Hematopoietic multipotent progenitor cell (in vitro differentiated cells): Measurements from ENCODE around the gene HSP90AB1. TPM values are rescaled to one million over a fixed set of nuclear protein-coding genes. Genes with fewer than 3 reads are reported as not detected.

Source experiments
- DNase-seq, 3 donors: peaks; one replicate each; pipeline ENCODE4 v3.0.0-alpha.2; 2011 to 2015; ENCODE audit warnings: low read depth in 2 of 3, low spot score in 2 of 3
- total RNA-seq: library from RNA; depleted of rRNA; stranded (reverse); fragments of >200 nt; gene quantifications from one replicate; pipeline ENCODE4 v1.2.3, GENCODE V29; 2012

Gene HSP90AB1
- total RNA-seq, 1 donor, result 770 TPM

DNA sequence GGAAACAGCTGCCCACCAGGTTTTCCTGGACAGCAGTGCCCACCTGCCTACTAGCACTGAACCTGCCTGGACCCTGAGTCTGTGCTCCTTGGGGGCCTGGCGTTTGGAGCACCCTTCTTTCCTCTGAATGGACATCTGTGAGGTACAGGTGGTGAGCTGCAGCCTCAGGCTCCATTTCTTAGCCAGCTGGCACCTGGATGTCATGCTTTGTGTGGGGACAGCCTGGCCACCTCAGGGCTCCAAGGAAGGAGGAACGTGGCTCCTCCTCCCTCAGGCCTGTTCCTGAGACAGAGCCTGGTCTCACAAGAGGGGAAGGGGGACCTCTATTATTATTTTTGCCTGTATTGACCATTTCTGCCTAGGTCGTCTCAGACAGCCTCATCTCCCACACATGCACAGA lies 31.4 kb downstream of the HSP90AB1 start:
- no peak for DNase-seq

GRCh38 chr6:44278774-44279697 lies 32.1 kb downstream of the HSP90AB1 start:
- DNase-seq, result no peak

GRCh38 chr6:44284121-44284520 lies 37.2 kb downstream of the HSP90AB1 start:
- no peak for DNase-seq

- no peak for DNase-seq
Measured at GRCh38 chr6:44284867-44285266, 38.0 kb downstream of the HSP90AB1 start.

DNA sequence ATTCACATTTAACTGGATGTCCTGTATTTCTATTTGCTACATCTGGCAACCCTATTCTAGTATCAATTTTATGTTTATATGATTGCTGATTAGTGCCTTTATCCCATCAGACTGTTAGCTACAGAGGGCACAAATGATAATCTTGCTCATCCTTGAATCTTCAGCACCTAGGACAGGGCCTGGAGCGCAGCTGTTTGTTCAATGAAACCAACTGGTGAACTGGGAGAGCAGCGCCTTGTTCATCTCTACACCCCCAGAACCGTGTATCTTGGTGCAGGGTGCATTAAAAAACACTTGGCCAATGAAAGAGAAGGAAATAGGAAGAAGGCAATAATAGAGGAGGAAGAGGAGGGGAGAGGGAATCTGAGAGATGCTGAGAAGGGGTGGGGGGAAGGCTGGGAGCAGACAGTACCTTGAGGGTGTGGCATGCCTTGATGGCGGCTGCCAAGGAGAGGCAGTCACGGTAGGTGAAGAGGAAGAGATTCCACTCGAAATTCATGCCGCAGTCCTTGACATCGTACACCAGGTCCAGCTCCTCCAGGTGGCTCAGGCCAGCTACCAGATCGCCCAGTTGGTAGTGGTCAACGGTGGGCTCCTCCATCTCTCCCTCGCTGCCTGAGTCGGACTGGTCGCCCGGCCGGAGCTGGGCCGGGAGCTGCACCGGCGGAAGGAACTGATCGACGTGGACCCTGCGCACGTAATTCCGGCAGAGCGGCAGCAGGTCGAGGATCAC lies 38.8 kb downstream of the HSP90AB1 start:
- peak in 1 of 3 donors; percentile 34 for DNase-seq

DNA sequence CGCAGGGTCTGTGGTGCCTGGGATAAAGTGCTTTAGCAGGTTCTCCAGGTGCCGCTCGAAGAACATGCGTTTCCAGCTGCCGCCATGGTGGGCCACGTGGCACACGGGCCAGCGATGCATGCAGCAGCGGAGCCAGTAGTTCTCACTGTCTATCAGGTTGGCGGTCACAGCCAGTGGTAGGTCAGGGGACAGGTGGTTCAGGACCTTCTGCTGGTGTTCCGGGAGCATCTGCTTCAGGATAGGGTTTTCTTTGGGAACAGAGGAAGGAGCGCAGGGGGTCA lies 39.3 kb downstream of the HSP90AB1 start:
- no peak for DNase-seq

DNA sequence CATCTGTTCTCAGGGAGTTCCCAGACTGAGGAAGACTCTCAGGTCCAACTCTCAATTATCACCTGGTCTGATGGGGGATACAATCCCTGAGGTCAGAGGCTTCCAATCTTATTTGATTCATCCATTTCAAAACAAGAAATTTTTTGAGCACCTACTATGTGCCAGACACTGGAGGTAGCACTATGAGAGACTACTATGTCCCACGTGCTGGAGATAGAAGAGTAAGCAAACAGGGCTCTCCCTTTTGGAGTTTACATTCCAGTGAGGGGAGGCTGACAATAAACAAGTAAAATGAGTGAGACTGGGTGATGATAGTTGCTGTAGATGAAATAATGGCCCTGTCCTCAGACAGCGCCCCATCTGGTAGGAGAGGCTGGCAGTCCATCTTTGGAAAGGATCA lies 39.8 kb downstream of the HSP90AB1 start:
- no peak for DNase-seq

- DNase-seq, result no peak
Measured at GRCh38 chr6:44289726-44290260, 42.9 kb downstream of the HSP90AB1 start.

GRCh38 chr6:44291841-44292240 lies 44.9 kb downstream of the HSP90AB1 start:
- no peak for DNase-seq

DNA sequence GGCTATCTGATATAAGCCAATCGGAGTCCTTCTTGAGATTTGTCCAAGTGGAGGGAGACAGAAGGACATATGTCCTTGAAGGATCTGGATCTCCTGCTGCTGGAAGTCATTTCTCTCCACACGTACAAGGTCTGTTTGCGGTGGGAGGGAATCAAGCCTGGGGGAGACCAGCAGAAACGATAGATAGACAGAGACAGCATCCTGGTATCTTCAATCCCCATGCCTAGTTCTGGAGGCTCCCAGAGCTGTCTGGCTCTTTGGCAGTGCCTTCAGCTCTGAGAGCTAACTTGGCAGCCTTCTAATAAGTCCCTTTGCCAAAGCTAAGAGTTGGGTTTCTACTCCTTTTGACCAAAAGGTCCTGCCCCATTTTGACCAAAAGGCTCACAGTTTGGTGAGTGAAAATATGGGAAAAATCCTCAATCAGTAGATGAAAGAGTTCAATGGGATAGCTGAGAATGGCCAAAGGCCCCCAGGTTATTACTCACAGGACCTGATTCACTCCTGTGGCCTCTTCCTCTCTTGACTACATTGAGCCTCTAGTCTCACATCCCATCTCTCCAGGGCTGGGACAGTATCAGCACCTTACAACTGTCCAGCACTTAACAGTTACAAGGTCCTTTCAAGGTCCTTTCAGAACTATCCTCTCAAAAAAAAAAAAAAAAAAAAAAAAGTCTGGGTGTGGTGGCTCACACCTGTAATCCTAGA lies 45.9 kb downstream of the HSP90AB1 start:
- DNase-seq, result no peak

GRCh38 chr6:44294832-44295791 lies 48.2 kb downstream of the HSP90AB1 start:
- no peak for DNase-seq

- DNase-seq, result peak in 2 of 3 donors; percentile 37 to 53
Measured at GRCh38 chr6:44297063-44298038, 50.5 kb downstream of the HSP90AB1 start.

DNA sequence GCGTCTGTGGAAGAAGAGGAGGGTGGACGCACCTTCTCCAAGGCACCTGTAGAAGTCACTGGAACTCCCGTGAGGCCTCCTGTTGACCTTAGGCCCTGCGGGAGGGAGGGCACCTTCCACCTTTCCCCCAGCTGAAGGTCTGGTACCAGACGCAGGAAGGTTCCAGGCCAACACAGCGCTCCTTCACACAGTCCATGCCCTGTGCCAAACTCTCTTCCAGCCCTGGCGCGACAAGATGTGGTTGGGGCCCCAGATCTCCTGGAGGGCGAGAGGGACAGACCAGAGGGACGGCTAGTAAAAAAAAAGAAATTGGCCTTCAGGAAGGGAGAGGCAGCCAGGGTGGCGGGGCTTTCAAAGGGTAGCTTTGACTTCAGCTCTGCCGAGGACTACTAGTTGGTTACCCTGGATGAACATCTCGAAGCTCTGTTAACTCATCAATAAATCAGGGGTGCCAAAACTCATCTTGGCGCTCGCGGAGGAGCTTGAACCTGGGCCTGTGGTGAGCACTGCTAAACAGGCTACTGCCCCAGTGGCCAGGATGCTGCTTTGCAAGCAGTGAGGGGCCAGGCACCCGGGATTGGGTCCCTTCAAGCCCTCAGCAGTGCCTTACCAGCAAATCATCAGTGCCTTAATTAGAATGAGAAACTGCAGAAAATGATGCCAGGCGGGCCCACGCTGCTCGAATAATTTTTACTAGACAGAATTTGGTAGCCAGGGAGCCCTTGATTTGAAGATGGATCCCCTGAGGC lies 51.3 kb downstream of the HSP90AB1 start:
- DNase-seq, result no peak

DNA sequence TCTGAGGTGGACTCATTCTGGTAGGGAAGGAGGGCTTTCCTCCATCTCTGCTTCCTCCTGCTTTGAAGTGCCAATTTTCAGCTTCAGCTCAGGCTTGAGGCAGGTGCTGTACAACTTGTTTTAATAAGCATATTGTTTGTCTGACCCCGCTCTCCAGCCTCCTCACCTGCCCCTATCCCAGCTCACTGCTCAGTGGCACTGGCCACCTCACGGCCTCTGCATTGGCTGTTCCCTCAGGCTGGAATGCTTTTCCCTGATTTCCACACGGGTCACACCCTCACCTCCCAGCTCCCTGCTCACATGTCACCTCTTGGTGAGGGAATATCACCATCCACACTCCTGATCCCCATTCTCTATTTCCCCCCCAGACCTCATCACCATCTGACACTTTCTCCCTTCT lies 52.0 kb downstream of the HSP90AB1 start:
- DNase-seq, result no peak

DNA sequence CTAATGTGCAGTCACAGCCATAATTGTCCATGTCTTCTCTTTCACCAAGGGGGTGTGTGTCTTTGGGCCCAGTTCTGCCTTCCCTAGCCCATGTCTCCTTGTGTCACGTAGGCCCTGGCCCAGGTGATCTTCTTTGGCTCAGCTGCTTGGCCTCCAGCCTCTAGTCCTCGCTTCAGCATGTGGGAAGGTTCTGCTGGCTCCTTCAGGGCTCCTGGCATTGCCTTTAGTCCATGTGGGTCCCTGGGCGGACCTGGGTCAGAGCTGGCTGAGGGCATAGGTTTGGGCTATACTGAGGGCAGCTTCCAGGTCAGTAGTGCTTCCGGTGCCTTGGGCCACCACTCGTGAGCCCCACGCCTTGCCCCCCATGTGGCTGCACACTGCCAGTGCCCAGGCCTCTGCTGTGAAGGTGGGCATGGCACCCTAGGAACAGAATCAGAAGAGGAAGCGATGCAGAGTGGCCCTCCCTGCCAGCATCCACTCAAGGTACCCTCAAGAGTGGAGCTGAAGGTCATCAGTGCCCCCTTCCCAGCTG lies 53.5 kb downstream of the HSP90AB1 start:
- no peak for DNase-seq

DNA sequence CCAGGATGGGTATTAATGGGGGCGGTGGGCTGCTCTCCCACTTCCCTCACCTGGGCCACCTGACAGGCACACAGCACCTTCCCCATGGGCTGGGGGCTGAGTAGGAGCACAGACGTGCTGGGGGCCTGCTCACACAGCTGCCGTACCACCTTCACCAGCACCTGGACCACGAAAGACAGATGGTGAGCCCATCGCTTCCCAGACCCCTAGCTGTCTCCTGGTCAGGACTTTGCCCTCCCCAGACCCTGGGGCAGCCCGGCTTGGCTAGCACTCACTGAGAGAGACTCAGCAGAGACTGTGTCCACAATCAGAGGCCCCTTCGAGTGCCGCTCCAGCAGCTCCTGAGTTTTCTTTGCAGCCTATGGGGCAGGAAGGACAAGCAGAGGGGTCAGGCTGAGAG lies 54.2 kb downstream of the HSP90AB1 start:
- DNase-seq, result no peak

GRCh38 chr6:44301782-44302564 lies 55.1 kb downstream of the HSP90AB1 start:
- DNase-seq, result no peak
